ENCODE data around the gene APCDD1.

GRCh38 chr18:10508591-10508990 is 54.2 kb downstream of the APCDD1 start:
- TF ChIP-seq GABPA (IDR thresholded peaks at IDR 0.05; ENCODE audit: low read depth), result no peak
- TF ChIP-seq RCOR1 (IDR thresholded peaks at IDR 0.05; ENCODE audit: low read length), result no peak
- no peak for TF ChIP-seq CTCF (IDR thresholded peaks at IDR 0.05)
- TF ChIP-seq, protein P1, sequence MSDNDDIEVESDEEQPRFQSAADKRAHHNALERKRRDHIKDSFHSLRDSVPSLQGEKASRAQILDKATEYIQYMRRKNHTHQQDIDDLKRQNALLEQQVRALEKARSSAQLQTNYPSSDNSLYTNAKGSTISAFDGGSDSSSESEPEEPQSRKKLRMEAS (IDR thresholded peaks at IDR 0.05; ENCODE audit: low read depth), result no peak
- no peak for TF ChIP-seq PBX3 (IDR thresholded peaks at IDR 0.05)
- no peak for TF ChIP-seq CHD2 (IDR thresholded peaks at IDR 0.05; ENCODE audit: low read length, partially characterized antibody)
- TF ChIP-seq TAF1 (IDR thresholded peaks at IDR 0.05; ENCODE audit: borderline replicate concordance, low read depth, low read length), result no peak
